Activated B cell treated with CpG ODN at 0.5 μM for 24 hours (primary cell): ENCODE measurements around the gene PLXNA4. TPM values are rescaled to one million over a fixed set of nuclear protein-coding genes. Genes with fewer than 3 reads are reported as not detected.

ENCODE experiments used
- ATAC-seq: fragments of 200-7000 bp; cut with Tn5 transposase; one replicate; pipeline ENCODE4 v1.10.0; 2021; ENCODE audit warnings: low read depth, mild to moderate bottlenecking, moderate library complexity
- CTCF ChIA-PET: fragments of 350-600 bp; sonication (Branson Sonifier 250); formaldehyde crosslinking; loops from one replicate; lab custom pipeline; 2021; ENCODE audit warnings: antibody characterized with exemption; lab: Charles Lee
- POLR2A ChIA-PET: fragments of 350-600 bp; sonication (Branson Sonifier 250); formaldehyde crosslinking; loops from one replicate; lab custom pipeline; 2021; ENCODE audit warnings: antibody characterized with exemption; lab: Charles Lee
- DNase-seq: peaks from one replicate; pipeline ENCODE4 v3.0.0; 2022
- H3K27ac Mint-ChIP-seq: one replicate; pipeline ENCODE4 v1.8.0; 2020; ENCODE audit warnings: mixed read lengths
- H3K27me3 Mint-ChIP-seq: one replicate; pipeline ENCODE4 v1.8.0; 2021; ENCODE audit warnings: mixed read lengths
- H3K36me3 Mint-ChIP-seq: one replicate; pipeline ENCODE4 v1.8.0; 2021; ENCODE audit warnings: low read depth, mixed read lengths
- H3K4me1 Mint-ChIP-seq: one replicate; pipeline ENCODE4 v1.8.0; 2021; ENCODE audit warnings: mixed read lengths
- H3K4me3 Mint-ChIP-seq: one replicate; pipeline ENCODE4 v1.8.0; 2020; ENCODE audit warnings: mild to moderate bottlenecking, mixed read lengths
- H3K9me3 Mint-ChIP-seq: one replicate; pipeline ENCODE4 v1.8.0; 2020; ENCODE audit warnings: mixed read lengths
- intact Hi-C: fragments of 100-400 bp; cut with micrococcal nuclease; formaldehyde crosslinking; loops from one replicate; pipeline ENCODE4 v1.15.1; 2024
- total RNA-seq: library from RNA; stranded (reverse); gene quantifications from 2 replicates; pipeline ENCODE4 v1.2.3, GENCODE V29; 2022
- TF ChIP-seq, protein P1 (sequence below): fragments of 200-600 bp; IDR thresholded peaks from one replicate; pipeline ENCODE4 v1.8.0; 2022; ENCODE audit warnings: antibody characterized with exemption, mild to moderate bottlenecking

Gene PLXNA4
- total RNA-seq, 1 donor from 2014 or later = not detected

DNA sequence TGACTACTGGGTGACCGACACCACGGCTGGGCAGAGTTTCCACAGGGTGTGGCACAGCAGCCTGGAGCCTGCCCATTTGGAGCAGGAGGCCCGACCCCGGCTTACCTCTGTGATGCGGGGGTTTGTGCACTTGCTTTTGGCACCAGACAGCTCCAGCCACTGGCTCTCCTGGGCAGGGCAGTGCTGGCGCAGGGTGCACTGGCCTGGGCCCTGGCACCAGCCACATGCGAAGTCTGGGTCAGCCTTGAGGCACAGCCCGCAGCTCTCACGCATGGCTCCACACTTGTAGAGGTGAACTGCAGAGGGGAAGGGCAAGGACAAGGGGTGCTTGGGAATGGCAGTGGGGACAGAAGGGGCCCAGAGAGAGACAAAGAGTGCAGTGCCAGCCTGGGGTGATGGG lies 373.7 kb downstream of the PLXNA4 start:
- Mint-ChIP-seq H3K9me3 (no peaks in the 10 kb centered on the region), H3K27ac (no peak overlapping the region), H3K36me3 (no peaks in the 10 kb centered on the region), H3K27me3 (peaks cover 2% of the 10 kb centered on the region), H3K4me3 (no peak overlapping the region), H3K4me1 (no peaks in the 10 kb centered on the region)
- DNase-seq (no peak), ATAC-seq (no peak)
- TF ChIP-seq, protein P1, sequence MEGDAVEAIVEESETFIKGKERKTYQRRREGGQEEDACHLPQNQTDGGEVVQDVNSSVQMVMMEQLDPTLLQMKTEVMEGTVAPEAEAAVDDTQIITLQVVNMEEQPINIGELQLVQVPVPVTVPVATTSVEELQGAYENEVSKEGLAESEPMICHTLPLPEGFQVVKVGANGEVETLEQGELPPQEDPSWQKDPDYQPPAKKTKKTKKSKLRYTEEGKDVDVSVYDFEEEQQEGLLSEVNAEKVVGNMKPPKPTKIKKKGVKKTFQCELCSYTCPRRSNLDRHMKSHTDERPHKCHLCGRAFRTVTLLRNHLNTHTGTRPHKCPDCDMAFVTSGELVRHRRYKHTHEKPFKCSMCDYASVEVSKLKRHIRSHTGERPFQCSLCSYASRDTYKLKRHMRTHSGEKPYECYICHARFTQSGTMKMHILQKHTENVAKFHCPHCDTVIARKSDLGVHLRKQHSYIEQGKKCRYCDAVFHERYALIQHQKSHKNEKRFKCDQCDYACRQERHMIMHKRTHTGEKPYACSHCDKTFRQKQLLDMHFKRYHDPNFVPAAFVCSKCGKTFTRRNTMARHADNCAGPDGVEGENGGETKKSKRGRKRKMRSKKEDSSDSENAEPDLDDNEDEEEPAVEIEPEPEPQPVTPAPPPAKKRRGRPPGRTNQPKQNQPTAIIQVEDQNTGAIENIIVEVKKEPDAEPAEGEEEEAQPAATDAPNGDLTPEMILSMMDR = no peak
- intact Hi-C loops = no loop called here
- ChIA-PET CTCF (no interaction called here), POLR2A (no interaction called here)

DNA sequence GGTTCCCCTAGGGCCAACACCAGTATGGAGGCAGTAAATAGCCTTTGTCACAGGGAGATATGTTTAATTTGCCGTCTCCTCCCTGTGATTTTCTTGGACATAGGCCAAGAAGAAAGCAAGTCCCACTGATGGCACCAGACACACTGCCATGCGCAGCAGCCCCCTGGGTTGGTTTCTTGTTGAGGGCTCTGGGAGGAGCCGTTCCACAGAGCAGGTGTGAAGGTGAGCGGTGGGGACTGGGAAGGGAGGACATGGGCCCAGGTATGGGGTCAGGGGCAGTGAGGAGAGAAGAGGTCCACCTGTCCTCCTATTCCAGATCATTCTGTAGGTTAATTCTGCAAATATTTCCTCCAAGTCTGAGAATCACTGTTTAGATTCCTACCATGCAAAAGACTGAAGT lies 376.1 kb downstream of the PLXNA4 start:
- Mint-ChIP-seq H3K36me3 (no peaks in the 10 kb centered on the region), H3K9me3 (no peaks in the 10 kb centered on the region), H3K27ac (no peak overlapping the region), H3K27me3 (peaks cover 2% of the 10 kb centered on the region), H3K4me3 (no peak overlapping the region), H3K4me1 (no peaks in the 10 kb centered on the region)
- intact Hi-C loops = no loop called here
- POLR2A ChIA-PET = no interaction called here
- CTCF ChIA-PET = no interaction called here
- no peak for ATAC-seq
- TF ChIP-seq, protein P1 = no peak
- no peak for DNase-seq

DNA sequence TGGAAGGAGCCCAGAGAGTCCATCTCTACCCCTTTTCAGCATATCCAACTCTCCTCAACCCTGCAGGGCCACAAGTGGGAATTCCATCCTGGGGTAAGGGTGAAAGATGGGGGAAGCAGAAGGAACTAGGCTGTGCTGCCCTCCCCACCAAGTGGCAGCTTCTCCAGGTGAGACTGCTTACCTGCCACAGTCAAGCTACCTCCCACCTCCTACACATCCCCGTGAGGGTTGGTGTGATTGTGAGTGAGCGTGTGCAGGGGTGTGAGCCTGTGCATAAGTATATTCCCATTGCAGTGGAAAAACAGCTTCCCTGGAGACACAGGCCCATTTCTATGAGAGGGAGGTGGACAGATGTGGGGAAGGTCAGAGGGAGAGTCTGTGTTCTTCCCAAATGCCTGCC lies 376.6 kb downstream of the PLXNA4 start:
- no peak for ATAC-seq
- peaks cover 2% of the 10 kb centered on the region for H3K27me3 Mint-ChIP-seq
- intact Hi-C loops = no loop called here

DNA sequence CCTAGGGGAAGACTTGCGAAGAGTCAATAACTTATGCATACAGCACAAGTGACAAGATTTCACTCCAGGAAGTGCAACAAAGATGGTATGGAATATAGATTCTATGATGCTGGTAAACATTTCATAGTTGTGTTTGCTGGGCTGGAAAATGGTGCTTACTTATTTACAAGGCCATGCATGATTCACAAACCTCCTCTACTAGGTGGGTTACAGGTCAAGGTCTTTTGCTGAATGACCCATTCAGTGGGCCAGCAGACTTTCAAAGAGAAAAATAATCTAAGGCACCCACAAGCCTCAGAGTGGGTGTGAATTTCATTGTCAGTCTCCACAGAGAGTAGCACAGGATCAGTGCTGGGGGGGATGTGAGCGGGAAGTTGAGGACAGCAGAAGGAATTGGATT lies 378.5 kb downstream of the PLXNA4 start:
- TF ChIP-seq, protein P1 = no peak
- POLR2A ChIA-PET = no interaction called here
- H3K27ac Mint-ChIP-seq = no peak overlapping the region

More for the DNA sequence above, 376.6 kb downstream of the PLXNA4 start:
- TF ChIP-seq, protein P1 = no peak
- Mint-ChIP-seq H3K4me3 (no peak overlapping the region), H3K9me3 (no peaks in the 10 kb centered on the region), H3K4me1 (no peaks in the 10 kb centered on the region), H3K36me3 (no peaks in the 10 kb centered on the region), H3K27ac (no peak overlapping the region)
- DNase-seq = no peak
- CTCF ChIA-PET = no interaction called here
- POLR2A ChIA-PET = no interaction called here

DNA sequence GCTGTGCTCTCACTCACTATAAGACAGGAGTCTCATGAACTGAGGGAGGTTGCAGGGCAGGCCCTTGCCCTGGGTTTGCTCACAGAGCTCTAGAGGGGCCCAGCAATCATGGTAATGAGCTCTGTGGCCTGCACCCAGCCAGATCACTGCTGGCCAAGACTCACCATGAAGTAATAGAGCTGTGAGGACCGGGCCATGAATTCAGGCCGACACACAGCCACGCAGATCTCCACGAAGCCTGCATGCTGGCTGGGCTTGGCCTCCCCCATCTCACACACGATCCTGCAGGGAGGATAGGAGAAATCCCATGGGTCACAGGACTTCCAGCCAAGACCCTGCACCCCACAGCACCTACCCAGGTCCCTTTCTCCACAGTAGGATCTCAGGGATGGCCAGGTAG lies 382.4 kb downstream of the PLXNA4 start:
- no peaks in the 10 kb centered on the region for H3K27me3 Mint-ChIP-seq
- POLR2A ChIA-PET = no interaction called here

More for the DNA sequence above, 378.5 kb downstream of the PLXNA4 start:
- no peaks in the 10 kb centered on the region for H3K9me3 Mint-ChIP-seq
- intact Hi-C loops = no loop called here
- DNase-seq = no peak
- H3K4me3 Mint-ChIP-seq = no peak overlapping the region
- ATAC-seq = no peak
- no peaks in the 10 kb centered on the region for H3K36me3 Mint-ChIP-seq
- peaks cover 2% of the 10 kb centered on the region for H3K27me3 Mint-ChIP-seq
- CTCF ChIA-PET = no interaction called here
- no peaks in the 10 kb centered on the region for H3K4me1 Mint-ChIP-seq

More for the DNA sequence above, 382.4 kb downstream of the PLXNA4 start:
- intact Hi-C loops = no loop called here
- H3K27ac Mint-ChIP-seq = no peak overlapping the region
- CTCF ChIA-PET = no interaction called here
- TF ChIP-seq, protein P1 = no peak
- H3K4me3 Mint-ChIP-seq = no peak overlapping the region
- ATAC-seq (no peak), DNase-seq (no peak)
- H3K9me3 Mint-ChIP-seq = no peaks in the 10 kb centered on the region
- no peaks in the 10 kb centered on the region for H3K36me3 Mint-ChIP-seq
- H3K4me1 Mint-ChIP-seq = no peaks in the 10 kb centered on the region
